ENCODE measurements around the gene CROCC2.

CROCC2 gene

DNA sequence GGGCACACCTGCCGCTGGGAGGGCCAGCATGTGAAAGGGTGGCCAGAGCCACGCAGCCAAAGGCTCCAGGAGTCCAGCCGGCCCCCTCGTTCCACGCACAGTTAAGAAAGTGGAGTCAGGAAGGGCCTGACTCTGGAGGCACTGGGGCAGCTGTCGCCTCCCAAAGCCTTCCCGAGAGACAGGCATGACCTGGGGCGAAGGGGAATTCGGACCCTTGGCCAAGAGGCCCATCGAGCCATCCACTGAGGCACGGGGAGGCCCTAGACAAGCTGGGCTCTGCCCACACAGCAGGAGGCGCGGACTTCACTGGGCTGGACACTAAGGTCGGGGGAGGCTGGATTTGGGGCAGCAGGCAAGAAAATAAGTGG, 53.8 kb downstream of the CROCC2 start:
- no peak overlapping the region for H3K4me3 ChIP-seq (ENCODE audit: insufficient read depth, low read length, poor library complexity, severe bottlenecking)
- H3F3A ChIP-seq (ENCODE audit: insufficient read depth) = no peaks in the 10 kb centered on the region
- TF ChIP-seq, protein P1, sequence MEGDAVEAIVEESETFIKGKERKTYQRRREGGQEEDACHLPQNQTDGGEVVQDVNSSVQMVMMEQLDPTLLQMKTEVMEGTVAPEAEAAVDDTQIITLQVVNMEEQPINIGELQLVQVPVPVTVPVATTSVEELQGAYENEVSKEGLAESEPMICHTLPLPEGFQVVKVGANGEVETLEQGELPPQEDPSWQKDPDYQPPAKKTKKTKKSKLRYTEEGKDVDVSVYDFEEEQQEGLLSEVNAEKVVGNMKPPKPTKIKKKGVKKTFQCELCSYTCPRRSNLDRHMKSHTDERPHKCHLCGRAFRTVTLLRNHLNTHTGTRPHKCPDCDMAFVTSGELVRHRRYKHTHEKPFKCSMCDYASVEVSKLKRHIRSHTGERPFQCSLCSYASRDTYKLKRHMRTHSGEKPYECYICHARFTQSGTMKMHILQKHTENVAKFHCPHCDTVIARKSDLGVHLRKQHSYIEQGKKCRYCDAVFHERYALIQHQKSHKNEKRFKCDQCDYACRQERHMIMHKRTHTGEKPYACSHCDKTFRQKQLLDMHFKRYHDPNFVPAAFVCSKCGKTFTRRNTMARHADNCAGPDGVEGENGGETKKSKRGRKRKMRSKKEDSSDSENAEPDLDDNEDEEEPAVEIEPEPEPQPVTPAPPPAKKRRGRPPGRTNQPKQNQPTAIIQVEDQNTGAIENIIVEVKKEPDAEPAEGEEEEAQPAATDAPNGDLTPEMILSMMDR (IDR thresholded peaks at IDR 0.05; ENCODE audit: insufficient read depth, low read length, poor library complexity, severe bottlenecking) = no peak
- TF ChIP-seq EZH2phosphoT487 (conservative IDR thresholded peaks at IDR 0.05; ENCODE audit: low read length) = no peak
- no peaks in the 10 kb centered on the region for H3K27me3 ChIP-seq (ENCODE audit: low read length)
- H3K9me3 ChIP-seq (ENCODE audit: insufficient read depth, low read length) = no peaks in the 10 kb centered on the region
- H3K79me2 ChIP-seq (ENCODE audit: insufficient read depth, low read length) = no peaks in the 10 kb centered on the region
- no peaks in the 10 kb centered on the region for H3K36me3 ChIP-seq (ENCODE audit: low read length)
- no peak overlapping the region for H3K4me2 ChIP-seq (ENCODE audit: low read depth, low read length, poor library complexity, severe bottlenecking)
- no peaks in the 10 kb centered on the region for H4K20me1 ChIP-seq (ENCODE audit: low read depth, low read length)
- no peak overlapping the region for H3K27ac ChIP-seq (ENCODE audit: low read depth, low read length)
- H3K9ac ChIP-seq (ENCODE audit: low read length) = no peak overlapping the region
- H3K9me2 ChIP-seq (replicated peaks; ENCODE audit: insufficient read depth, low read length) = no peaks in the 10 kb centered on the region
- no peak overlapping the region for H2AFZ ChIP-seq (ENCODE audit: low read depth, low read length, severe bottlenecking)

DNA sequence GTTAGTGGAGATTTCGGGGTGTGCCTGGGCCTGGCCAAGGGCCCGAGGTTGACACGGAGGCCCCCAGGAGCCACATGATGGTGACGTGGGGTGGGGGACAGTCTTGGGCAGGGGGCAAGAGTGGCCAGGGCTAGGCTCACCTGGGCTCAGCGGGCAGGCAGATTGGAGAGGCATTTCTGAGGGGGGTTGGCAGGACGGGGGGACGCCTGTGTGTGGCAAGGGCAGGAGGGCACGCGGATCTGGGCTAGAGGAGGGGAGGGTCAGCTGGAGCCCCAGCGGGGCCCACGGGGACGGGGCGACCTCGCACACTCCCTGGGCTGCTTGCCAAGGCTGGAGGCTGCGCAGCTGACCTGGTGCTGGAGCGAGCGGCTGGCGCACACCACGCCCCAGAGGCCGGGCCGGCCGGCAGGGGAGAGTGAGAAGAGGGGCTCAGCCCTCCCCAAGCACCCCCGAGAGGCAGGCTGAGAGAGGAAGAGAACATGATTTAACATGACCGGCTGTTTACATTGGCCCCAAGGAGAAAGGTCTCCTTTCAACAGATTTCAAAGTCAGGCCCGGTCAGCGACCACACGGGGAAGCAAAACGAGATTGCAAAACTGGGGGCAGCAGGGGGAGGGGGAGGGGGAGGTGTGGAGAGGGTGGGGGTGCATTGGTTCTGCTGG, 54.3 kb downstream of the CROCC2 start:
- H3K9me2 ChIP-seq (replicated peaks; ENCODE audit: insufficient read depth, low read length) = no peaks in the 10 kb centered on the region
- H3K4me2 ChIP-seq (ENCODE audit: low read depth, low read length, poor library complexity, severe bottlenecking) = no peak overlapping the region
- no peak overlapping the region for H2AFZ ChIP-seq (ENCODE audit: low read depth, low read length, severe bottlenecking)
- no peaks in the 10 kb centered on the region for H3K79me2 ChIP-seq (ENCODE audit: insufficient read depth, low read length)
- no peaks in the 10 kb centered on the region for H3K27me3 ChIP-seq (ENCODE audit: low read length)
- H3F3A ChIP-seq (ENCODE audit: insufficient read depth) = no peaks in the 10 kb centered on the region
- no peak for TF ChIP-seq EZH2phosphoT487 (conservative IDR thresholded peaks at IDR 0.05; ENCODE audit: low read length)
- TF ChIP-seq, protein P1 (IDR thresholded peaks at IDR 0.05; ENCODE audit: insufficient read depth, low read length, poor library complexity, severe bottlenecking) = no peak
- no peaks in the 10 kb centered on the region for H4K20me1 ChIP-seq (ENCODE audit: low read depth, low read length)
- no peak overlapping the region for H3K27ac ChIP-seq (ENCODE audit: low read depth, low read length)
- H3K4me3 ChIP-seq (ENCODE audit: insufficient read depth, low read length, poor library complexity, severe bottlenecking) = no peak overlapping the region
- no peaks in the 10 kb centered on the region for H3K9me3 ChIP-seq (ENCODE audit: insufficient read depth, low read length)
- H3K36me3 ChIP-seq (ENCODE audit: low read length) = no peaks in the 10 kb centered on the region
- no peak overlapping the region for H3K9ac ChIP-seq (ENCODE audit: low read length)

DNA sequence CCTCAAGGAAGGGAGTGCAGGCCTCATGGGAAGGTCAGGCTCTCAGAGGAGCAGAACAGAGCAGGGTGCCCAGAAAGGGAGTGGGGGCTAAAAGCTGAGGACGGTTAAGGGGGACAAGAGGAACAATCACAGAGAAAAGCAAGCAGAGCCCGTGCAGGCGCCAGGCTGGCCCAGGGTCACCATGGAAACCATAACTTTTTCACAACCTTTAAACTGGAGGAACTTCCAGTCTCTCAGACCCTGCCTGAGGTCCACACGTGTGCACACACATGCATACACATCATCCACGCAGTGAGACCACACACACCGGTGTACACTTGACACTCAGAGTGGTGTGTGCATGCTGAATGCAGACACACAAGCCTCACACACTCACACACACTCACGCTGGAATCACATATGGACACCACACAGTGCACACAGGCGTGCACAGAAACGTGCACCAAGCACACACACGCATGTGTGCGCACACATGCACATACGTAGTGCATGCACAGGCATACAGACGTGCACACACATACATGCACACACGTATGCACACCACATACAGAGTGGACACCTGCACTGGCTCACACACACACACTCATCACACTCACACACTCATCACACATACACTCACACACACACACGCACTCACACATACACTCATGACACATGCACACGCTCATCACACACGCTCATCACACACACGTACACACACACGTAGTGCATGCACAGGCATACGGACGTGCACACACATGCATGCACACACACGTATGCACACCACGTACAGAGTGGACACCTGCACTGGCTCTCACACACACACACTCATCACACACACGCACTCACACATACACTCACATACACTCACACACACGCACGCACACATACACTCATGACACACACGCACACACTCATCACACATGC, 55.1 kb downstream of the CROCC2 start:
- no peak overlapping the region for H3K4me2 ChIP-seq (ENCODE audit: low read depth, low read length, poor library complexity, severe bottlenecking)
- H3F3A ChIP-seq (ENCODE audit: insufficient read depth) = no peaks in the 10 kb centered on the region
- no peak overlapping the region for H2AFZ ChIP-seq (ENCODE audit: low read depth, low read length, severe bottlenecking)
- H4K20me1 ChIP-seq (ENCODE audit: low read depth, low read length) = no peaks in the 10 kb centered on the region
- H3K27ac ChIP-seq (ENCODE audit: low read depth, low read length) = no peak overlapping the region
- TF ChIP-seq, protein P1 (IDR thresholded peaks at IDR 0.05; ENCODE audit: insufficient read depth, low read length, poor library complexity, severe bottlenecking) = no peak
- no peak for TF ChIP-seq EZH2phosphoT487 (conservative IDR thresholded peaks at IDR 0.05; ENCODE audit: low read length)
- H3K4me3 ChIP-seq (ENCODE audit: insufficient read depth, low read length, poor library complexity, severe bottlenecking) = no peak overlapping the region
- H3K9ac ChIP-seq (ENCODE audit: low read length) = no peak overlapping the region
- no peaks in the 10 kb centered on the region for H3K27me3 ChIP-seq (ENCODE audit: low read length)
- H3K79me2 ChIP-seq (ENCODE audit: insufficient read depth, low read length) = no peaks in the 10 kb centered on the region
- no peaks in the 10 kb centered on the region for H3K9me3 ChIP-seq (ENCODE audit: insufficient read depth, low read length)
- no peaks in the 10 kb centered on the region for H3K9me2 ChIP-seq (replicated peaks; ENCODE audit: insufficient read depth, low read length)
- H3K36me3 ChIP-seq (ENCODE audit: low read length) = no peaks in the 10 kb centered on the region
